HL-60/S4 treated with retinoic acid at 250 ng/mL for 4 days and 3 days (cell line): ENCODE results near the gene HELT.
"Not testable (repeated sequence)": the region's sequence is repeated elsewhere in the genome, so short reads cannot be mapped to it uniquely, and the experiment has no call there.

ENCODE experiments used
- in situ Hi-C: fragments of 300-500 bp; cut with MboI; formaldehyde crosslinking; loops from 2 replicates; pipeline ENCODE4 v1.7.0; 2022; ENCODE audit warnings: low sequenced_read_pairs

The HELT gene

GRCh38 chr4:185035284-185035683, 17.0 kb downstream of the HELT start:
- in situ Hi-C loops = no loop called here

DNA sequence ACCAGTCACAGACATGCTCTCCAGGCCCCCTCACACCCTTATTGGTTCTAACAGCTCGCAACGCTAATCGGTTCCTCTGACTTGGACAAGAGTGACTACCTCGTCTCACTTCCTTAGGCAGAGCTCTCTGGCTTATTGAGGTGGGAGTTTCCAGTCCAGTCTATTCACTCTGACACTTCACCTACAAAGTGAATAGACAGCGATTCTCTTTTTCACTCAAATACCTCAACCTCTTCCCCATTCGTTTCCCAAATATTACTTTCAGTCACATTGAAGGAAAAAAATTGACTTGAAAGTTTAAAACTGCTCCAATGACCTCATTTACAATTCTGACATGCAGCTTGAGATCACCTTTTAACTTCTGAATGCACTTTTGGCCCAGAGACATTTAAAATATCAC, 17.7 kb downstream of the HELT start:
- in situ Hi-C loops = no loop called here

GRCh38 chr4:185036842-185037241, 18.6 kb downstream of the HELT start:
- in situ Hi-C loops = no loop called here

GRCh38 chr4:185039508-185040273, 21.4 kb downstream of the HELT start:
- in situ Hi-C loops = no loop called here

DNA sequence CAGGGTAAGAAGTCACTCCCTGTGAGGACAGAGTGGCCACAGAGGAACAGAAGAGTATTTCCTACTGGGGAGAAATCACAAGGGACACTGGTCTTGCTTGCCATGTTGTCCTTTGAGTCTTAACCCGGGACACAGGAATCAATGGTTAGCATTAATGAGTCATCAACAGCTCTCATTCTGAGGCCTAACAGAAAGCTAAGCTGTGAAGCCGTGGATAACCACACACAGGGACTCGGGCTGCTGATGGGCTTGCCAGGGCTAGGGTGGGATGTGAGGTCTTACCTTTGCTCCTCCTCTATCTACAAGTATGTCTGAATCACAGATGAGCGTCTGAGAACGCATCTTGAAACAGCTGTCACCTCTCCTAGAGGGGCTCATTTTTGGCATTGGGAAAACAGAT, 22.2 kb downstream of the HELT start:
- in situ Hi-C loops = no loop called here

DNA sequence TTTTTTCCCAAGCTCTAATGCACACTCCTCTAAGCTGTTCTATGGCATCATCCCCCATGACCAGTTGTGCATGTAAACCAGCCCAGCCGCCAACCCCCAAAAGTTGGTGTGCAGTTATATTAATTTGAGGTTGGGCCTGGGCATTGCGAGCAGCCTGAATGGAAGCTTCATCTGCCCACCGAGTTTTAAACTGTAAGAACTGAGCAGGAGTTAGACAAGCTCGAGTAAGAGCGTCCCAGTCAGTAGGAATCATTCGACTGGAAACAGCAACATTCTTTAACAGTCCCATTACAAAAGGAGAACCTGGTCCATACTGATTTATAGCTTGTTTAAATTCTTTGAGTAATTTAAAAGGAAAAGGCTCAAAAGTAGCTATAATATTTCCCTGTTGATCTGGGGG, 32.0 kb downstream of the HELT start:
- in situ Hi-C loops = not testable (repeated sequence)

GRCh38 chr4:185051283-185051682, 33.0 kb downstream of the HELT start:
- in situ Hi-C loops = not testable (repeated sequence)

- in situ Hi-C loops = no loop called here
Measured at GRCh38 chr4:185053746-185054145, 35.5 kb downstream of the HELT start.

- in situ Hi-C loops = no loop called here
Measured at GRCh38 chr4:185054272-185054671, 36.0 kb downstream of the HELT start.

DNA sequence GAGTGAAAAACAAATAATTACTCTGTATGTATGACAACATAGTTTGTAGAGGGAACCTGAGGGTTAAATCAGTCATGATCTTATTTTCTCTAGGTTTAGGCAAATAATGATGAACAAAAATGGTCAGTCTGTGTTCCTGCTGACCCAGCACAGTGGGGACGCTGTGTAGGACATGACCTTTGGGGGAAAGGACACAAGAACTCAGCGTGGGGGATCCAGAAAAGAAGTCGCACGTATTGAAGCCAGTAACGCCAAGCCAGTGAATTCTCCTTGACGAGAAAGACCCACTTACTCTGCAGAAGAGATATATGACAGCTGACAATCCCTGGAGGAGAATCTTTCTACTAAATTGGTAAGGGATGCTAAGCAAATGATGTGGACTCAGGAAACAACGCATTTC, 36.6 kb downstream of the HELT start:
- in situ Hi-C loops = no loop called here

- in situ Hi-C loops = no loop called here
Measured at GRCh38 chr4:185061610-185062009, 43.3 kb downstream of the HELT start.

GRCh38 chr4:185062606-185063005, 44.3 kb downstream of the HELT start:
- in situ Hi-C loops = no loop called here

DNA sequence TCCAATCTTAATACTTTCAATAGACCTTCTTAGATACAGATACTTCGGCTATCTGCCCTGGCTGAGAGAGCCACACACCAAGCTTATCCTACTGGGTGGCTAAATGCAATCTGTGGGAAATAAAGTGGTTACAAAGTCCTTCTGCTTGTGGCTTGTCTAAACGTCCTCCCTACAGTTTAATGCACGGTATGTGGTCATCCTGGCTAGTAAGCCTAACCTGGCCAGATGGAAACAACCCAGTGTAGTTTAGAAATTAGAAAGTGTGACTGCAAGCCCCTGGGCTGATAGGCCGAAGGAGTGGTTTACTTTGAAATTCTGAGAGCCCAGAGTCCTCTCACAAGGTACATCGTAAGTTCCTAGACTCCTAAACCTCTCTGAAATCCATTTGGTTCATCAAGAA, 47.9 kb downstream of the HELT start:
- in situ Hi-C loops = no loop called here

GRCh38 chr4:185068837-185069236, 50.5 kb downstream of the HELT start:
- in situ Hi-C loops = no loop called here
